Type B pancreatic cell (in vitro differentiated cells): Measurements from ENCODE around the gene SDC1. TPM values are rescaled to one million over a fixed set of nuclear protein-coding genes. Genes with fewer than 3 reads are reported as not detected.

Experiments
- DNase-seq: peaks from one replicate; pipeline ENCODE4 v3.0.0; 2021; ENCODE audit warnings: mixed read lengths; ENCODE audit not compliant: unreplicated experiment; ENCODE audit errors: extremely low spot score
- H3K27ac Mint-ChIP-seq: 2 replicates; pipeline ENCODE4 v1.8.0; 2021; ENCODE audit warnings: mild to moderate bottlenecking, mixed read lengths
- H3K27me3 Mint-ChIP-seq: 2 replicates; pipeline ENCODE4 v1.8.0; 2021; ENCODE audit warnings: mixed read lengths
- H3K36me3 Mint-ChIP-seq: 2 replicates; pipeline ENCODE4 v1.8.0; 2021; ENCODE audit warnings: mixed read lengths
- H3K4me1 Mint-ChIP-seq: one replicate; pipeline ENCODE4 v1.8.0; 2021; ENCODE audit warnings: mixed read lengths; ENCODE audit not compliant: unreplicated experiment
- H3K4me3 Mint-ChIP-seq: 2 replicates; pipeline ENCODE4 v1.8.0; 2021; ENCODE audit warnings: mild to moderate bottlenecking, mixed read lengths
- H3K9me3 Mint-ChIP-seq: 2 replicates; pipeline ENCODE4 v1.8.0; 2021; ENCODE audit warnings: mixed read lengths
- CTCF ChIP-seq: fragments of 200-600 bp; sonication (generic); conservative IDR thresholded peaks from 2 replicates; pipeline ENCODE4 v1.5.0; 2021; ENCODE audit warnings: antibody characterized with exemption, mild to moderate bottlenecking
- total RNA-seq: library from RNA; stranded (reverse); gene quantifications from 2 replicates; pipeline ENCODE4 v1.2.1, GENCODE V29; 2021; ENCODE audit warnings: low replicate concordance

SDC1 gene
- total RNA-seq, 1 donor from 2014 or later, result 164 TPM

- no peaks in the 10 kb centered on the region for H3K36me3 Mint-ChIP-seq
- no peak for TF ChIP-seq CTCF
- no peak overlapping the region for H3K27ac Mint-ChIP-seq
- peaks cover 9% of the 10 kb centered on the region for H3K4me1 Mint-ChIP-seq
- no peak for DNase-seq
- H3K9me3 Mint-ChIP-seq, result no peaks in the 10 kb centered on the region
- no peaks in the 10 kb centered on the region for H3K27me3 Mint-ChIP-seq
- H3K4me3 Mint-ChIP-seq, result no peak overlapping the region
These were observed 47.2 kb downstream of the SDC1 start for GRCh38 chr2:20177556-20178248.

GRCh38 chr2:20176760-20177159, 48.2 kb downstream of the SDC1 start:
- DNase-seq, result no peak
- peaks cover 10% of the 10 kb centered on the region for H3K4me1 Mint-ChIP-seq
- no peaks in the 10 kb centered on the region for H3K36me3 Mint-ChIP-seq
- H3K27ac Mint-ChIP-seq, result no peak overlapping the region
- H3K9me3 Mint-ChIP-seq, result no peaks in the 10 kb centered on the region
- no peak overlapping the region for H3K4me3 Mint-ChIP-seq
- H3K27me3 Mint-ChIP-seq, result no peaks in the 10 kb centered on the region
- no peak for TF ChIP-seq CTCF

- DNase-seq, result no peak
These were observed 49.0 kb downstream of the SDC1 start for GRCh38 chr2:20175931-20176330.

GRCh38 chr2:20175267-20175666, 49.7 kb downstream of the SDC1 start:
- H3K27me3 Mint-ChIP-seq, result no peaks in the 10 kb centered on the region
- H3K4me3 Mint-ChIP-seq, result no peak overlapping the region
- H3K27ac Mint-ChIP-seq, result no peak overlapping the region
- peaks cover 17% of the 10 kb centered on the region for H3K4me1 Mint-ChIP-seq
- DNase-seq, result no peak
- no peaks in the 10 kb centered on the region for H3K9me3 Mint-ChIP-seq
- H3K36me3 Mint-ChIP-seq, result no peaks in the 10 kb centered on the region
- TF ChIP-seq CTCF, result no peak

More at GRCh38 chr2:20175931-20176330, 49.0 kb downstream of the SDC1 start:
- H3K27me3 Mint-ChIP-seq, result no peaks in the 10 kb centered on the region
- no peak for TF ChIP-seq CTCF
- H3K9me3 Mint-ChIP-seq, result no peaks in the 10 kb centered on the region
- H3K27ac Mint-ChIP-seq, result no peak overlapping the region
- peaks cover 15% of the 10 kb centered on the region for H3K4me1 Mint-ChIP-seq
- H3K4me3 Mint-ChIP-seq, result no peak overlapping the region
- H3K36me3 Mint-ChIP-seq, result no peaks in the 10 kb centered on the region

GRCh38 chr2:20174410-20174809, 50.5 kb downstream of the SDC1 start:
- no peak overlapping the region for H3K27ac Mint-ChIP-seq
- no peaks in the 10 kb centered on the region for H3K27me3 Mint-ChIP-seq
- H3K4me1 Mint-ChIP-seq, result peaks cover 20% of the 10 kb centered on the region
- no peak for DNase-seq
- no peaks in the 10 kb centered on the region for H3K36me3 Mint-ChIP-seq
- no peaks in the 10 kb centered on the region for H3K9me3 Mint-ChIP-seq
- no peak for TF ChIP-seq CTCF
- no peak overlapping the region for H3K4me3 Mint-ChIP-seq
